ENCODE data around the gene DDI2. TPM values are rescaled to one million over a fixed set of nuclear protein-coding genes. Genes with fewer than 3 reads are reported as not detected.

The DDI2 gene
- total RNA-seq, 4 donors from 2014 or later, result 21.9 to 79.0 (median 38.6) TPM

- H3K36me3 ChIP-seq, result no peaks in the 10 kb centered on the region
- TF ChIP-seq CTCF (IDR thresholded peaks at IDR 0.05) (no peak), POLR2A (IDR thresholded peaks at IDR 0.05) (no peak)
- H3K9me3 ChIP-seq, result no peaks in the 10 kb centered on the region
- no peak for DNase-seq
- H3K4me3 ChIP-seq (replicated peaks in 1 of 3), result no peak overlapping the region
- H3K4me1 ChIP-seq, result peaks cover 5 to 25% of the 10 kb centered on the region in 2 donors
- intact Hi-C loops (cut with DNase I), result no loop called here
- 80 to 83% methylated on average over 2 of the region's 2 CpGs for WGBS, 2 donors
- no peaks in the 10 kb centered on the region for H3K27me3 ChIP-seq
- no peak overlapping the region for H3K27ac ChIP-seq
Measured at GRCh38 chr1:15687446-15687845, 70.2 kb downstream of the DDI2 start.

DNA sequence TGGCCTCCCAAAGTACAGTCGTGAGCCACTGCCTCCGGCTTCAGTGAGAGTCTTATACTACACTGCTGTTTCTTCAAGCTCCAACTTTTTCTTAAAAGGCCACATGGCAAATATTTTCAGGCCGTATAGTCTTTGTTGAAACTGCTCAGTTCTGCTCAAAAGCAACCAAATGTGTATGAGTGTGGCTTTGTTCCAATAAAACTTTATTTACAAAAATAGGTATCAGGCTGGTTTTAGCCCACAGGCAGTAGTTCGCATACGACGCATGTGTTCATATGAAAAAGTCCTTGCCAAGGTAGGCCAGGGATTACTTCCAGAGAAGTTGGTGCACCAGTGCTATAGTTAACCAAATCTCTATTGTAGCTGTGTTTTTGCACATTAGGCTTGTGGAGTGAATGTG lies 73.1 kb downstream of the DDI2 start:
- WGBS, 2 donors, result 94 to 96% methylated on average over 6 of the region's 6 CpGs
- Histone ChIP-seq H3K4me3 (replicated peaks in 1 of 3) (no peak overlapping the region), H3K36me3 (no peaks in the 10 kb centered on the region), H3K27ac (no peak overlapping the region), H3K4me1 (peaks cover 0 to 18% of the 10 kb centered on the region in 2 donors), H3K27me3 (no peaks in the 10 kb centered on the region), H3K9me3 (no peaks in the 10 kb centered on the region)
- intact Hi-C loops (cut with DNase I), result no loop called here
- DNase-seq, result no peak
- TF ChIP-seq POLR2A (IDR thresholded peaks at IDR 0.05) (no peak), CTCF (IDR thresholded peaks at IDR 0.05) (no peak)

DNA sequence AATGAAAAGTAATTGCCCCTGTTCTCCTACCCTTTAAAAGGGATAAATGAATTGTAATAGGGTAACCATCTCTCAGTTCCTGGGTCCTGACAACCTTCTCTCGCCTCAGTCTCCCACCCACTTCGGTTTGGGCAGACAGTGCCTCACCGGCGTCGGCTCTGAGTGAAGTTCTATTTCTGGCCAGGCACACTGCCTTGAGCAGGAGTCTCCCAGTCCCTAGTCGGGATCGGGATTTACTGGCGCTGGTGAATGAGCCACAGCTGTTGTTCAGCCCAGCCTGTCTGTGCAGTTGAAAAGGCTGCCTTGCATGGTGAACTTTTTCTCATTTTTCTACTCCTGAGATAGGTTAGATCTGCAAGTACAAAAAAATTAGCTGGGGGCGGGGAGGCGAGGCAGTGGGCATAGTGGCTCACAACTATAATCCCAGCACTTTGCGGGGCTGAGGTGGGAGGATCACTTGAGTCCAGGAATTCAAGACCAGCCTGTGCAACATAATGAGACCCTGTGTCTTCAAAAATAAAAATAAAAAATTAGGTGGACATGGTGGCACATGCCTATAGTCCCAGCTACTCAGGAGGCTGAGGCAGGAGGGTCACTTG lies 74.3 kb downstream of the DDI2 start:
- Histone ChIP-seq H3K4me3 (replicated peaks in 1 of 3) (no peak overlapping the region), H3K9me3 (no peaks in the 10 kb centered on the region), H3K36me3 (no peaks in the 10 kb centered on the region), H3K27me3 (no peaks in the 10 kb centered on the region), H3K4me1 (peaks cover 0 to 9% of the 10 kb centered on the region in 2 donors), H3K27ac (no peak overlapping the region)
- 73 to 90% methylated on average over 11 of the region's 11 CpGs for WGBS, 2 donors
- no peak for TF ChIP-seq POLR2A (IDR thresholded peaks at IDR 0.05)
- TF ChIP-seq CTCF (IDR thresholded peaks at IDR 0.05), result no peak
- no peak for DNase-seq
- intact Hi-C loops (cut with DNase I), result no loop called here

- Histone ChIP-seq H3K9me3 (no peaks in the 10 kb centered on the region), H3K27me3 (no peaks in the 10 kb centered on the region), H3K4me1 (peaks cover 0 to 13% of the 10 kb centered on the region in 2 donors), H3K4me3 (replicated peaks in 1 of 3) (no peak overlapping the region), H3K36me3 (no peaks in the 10 kb centered on the region), H3K27ac (no peak overlapping the region)
- TF ChIP-seq POLR2A (IDR thresholded peaks at IDR 0.05) (no peak), CTCF (IDR thresholded peaks at IDR 0.05) (no peak)
- intact Hi-C loops (cut with DNase I), result no loop called here
- WGBS, 2 donors, result 76 to 78% methylated on average over 5 of the region's 5 CpGs
- DNase-seq, result no peak
Measured at GRCh38 chr1:15692121-15692682, 74.9 kb downstream of the DDI2 start.

GRCh38 chr1:15693371-15693770 lies 76.1 kb downstream of the DDI2 start:
- no peak for DNase-seq
- Histone ChIP-seq H3K27me3 (no peaks in the 10 kb centered on the region), H3K4me1 (peaks cover 0 to 17% of the 10 kb centered on the region in 2 donors), H3K36me3 (no peaks in the 10 kb centered on the region), H3K9me3 (no peaks in the 10 kb centered on the region), H3K4me3 (replicated peaks in 1 of 3) (no peak overlapping the region), H3K27ac (no peak overlapping the region)
- TF ChIP-seq CTCF (IDR thresholded peaks at IDR 0.05), result no peak
- TF ChIP-seq POLR2A (IDR thresholded peaks at IDR 0.05), result no peak
- 96 to 98% methylated on average over 5 of the region's 5 CpGs for WGBS, 2 donors
- intact Hi-C loops (cut with DNase I), result no loop called here
